H1 (cell line): Measurements from ENCODE around the gene TDRD9. TPM values are rescaled to one million over a fixed set of nuclear protein-coding genes. Genes with fewer than 3 reads are reported as not detected.

Source experiments
- BCL11A ChIP-seq, 2 experiments: IDR thresholded peaks; one replicate each; pipeline ENCODE4 v1.6.1; 2011; ENCODE audit warnings: low read depth in 2 of 2, low read length in 2 of 2, mild to moderate bottlenecking in 2 of 2
- HDAC2 ChIP-seq, 2 experiments: fragments of 300-600 bp in 1 of 2; sonication (generic) in 1 of 2; IDR thresholded peaks; 2 replicates each; pipeline ENCODE4 v1.6.1; 2011 to 2012; ENCODE audit warnings: low read depth in 2 of 2, low read length in 2 of 2, mild to moderate bottlenecking in 2 of 2, moderate library complexity in 2 of 2, borderline replicate concordance in 1 of 2, inconsistent platforms in 1 of 2
- JUN ChIP-seq: IDR thresholded peaks from 2 replicates; pipeline ENCODE4 v1.6.1; 2011; ENCODE audit warnings: low read depth, mild to moderate bottlenecking, improper control_type of control experiment, low read length
- NRF1 ChIP-seq: IDR thresholded peaks from 2 replicates; pipeline ENCODE4 v1.6.1; 2011; ENCODE audit warnings: mild to moderate bottlenecking, low read depth, low read length, improper control_type of control experiment
- RBBP5 ChIP-seq: IDR thresholded peaks from 2 replicates; pipeline ENCODE4 v1.7.1; 2012; ENCODE audit warnings: low read depth, mild to moderate bottlenecking, inconsistent platforms, low read length, moderate library complexity, borderline replicate concordance
- SIX5 ChIP-seq: IDR thresholded peaks from 2 replicates; pipeline ENCODE4 v1.6.1; 2011; ENCODE audit warnings: mild to moderate bottlenecking, low read depth, low read length
- polyA plus RNA-seq, 7 experiments: library from polyadenylated mRNA; depleted of rRNA in 3 of 7; stranded (reverse) in 5 of 7; unstranded in 2 of 7; fragments of >200 nt in 5 of 7; fragments of 200-250 nt in 2 of 7; gene quantifications; 1 replicate in 5 of 7; 2 replicates in 1 of 7; 4 replicates in 1 of 7; pipeline versions ENCODE4 v1.2.1 to v1.2.3, GENCODE V29; 2011 to 2013; ENCODE audit warnings: missing spikeins in 2 of 7, mixed read lengths in 2 of 7
- total RNA-seq: library from RNA; stranded (reverse); fragmentation: NEBNext Ultra II Directional; extraction: Animal tissue kit (Norgen Biotek cat#: 25700); gene quantifications from 2 replicates; pipeline ENCODE4 v1.2.1, GENCODE V29; 2021
- TF ChIP-seq, protein P1 (sequence below): fragments of 300-600 bp; sonication (generic); IDR thresholded peaks from 2 replicates; pipeline ENCODE4 v1.7.1; 2012; ENCODE audit warnings: low read length, moderate library complexity, mild to moderate bottlenecking, inconsistent platforms; ENCODE audit not compliant: insufficient replicate concordance

The TDRD9 gene
- total and polyA plus RNA-seq, 2 of the 8 experiments (the other 6 are each of a cell fraction or from before 2014, with no cell fraction given): not detected

DNA sequence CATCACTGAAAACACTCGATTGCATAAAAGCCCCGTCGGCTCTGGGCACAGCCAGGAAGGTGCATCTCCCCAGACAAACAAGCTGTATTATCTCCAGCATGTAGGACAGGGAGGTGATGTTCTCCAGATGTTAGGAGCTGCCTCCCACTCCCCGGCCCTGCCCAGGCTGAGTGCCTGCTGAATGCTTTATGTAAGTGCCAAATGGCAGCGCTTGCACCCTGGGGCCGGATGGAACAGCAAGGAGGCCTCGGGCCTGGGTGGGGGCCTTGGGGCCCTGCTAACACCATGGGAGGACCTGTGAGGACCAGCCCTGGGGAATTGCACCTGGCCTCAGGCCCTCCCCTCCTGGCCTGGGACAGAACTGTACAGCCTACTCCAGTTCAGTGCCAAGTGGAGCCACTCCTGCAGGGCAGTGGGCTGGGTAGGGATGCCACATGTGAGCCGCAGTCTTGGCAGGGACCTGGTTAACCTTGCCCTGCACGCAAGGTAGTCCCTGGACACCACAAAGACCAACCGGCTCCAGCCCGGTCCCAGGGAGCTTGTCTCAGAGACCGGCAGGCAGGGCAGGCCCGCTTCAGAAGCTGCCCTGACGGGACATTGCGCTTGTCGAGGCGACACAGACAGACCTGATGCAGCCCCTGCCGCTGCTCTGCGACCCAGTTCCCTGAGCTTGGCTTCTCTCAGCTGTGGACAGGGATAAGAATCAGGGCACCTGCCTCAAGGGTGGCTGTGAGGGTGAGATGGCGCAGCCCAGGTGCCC lies 45.6 kb upstream of the TDRD9 start (continued):
- TF ChIP-seq, protein P1, sequence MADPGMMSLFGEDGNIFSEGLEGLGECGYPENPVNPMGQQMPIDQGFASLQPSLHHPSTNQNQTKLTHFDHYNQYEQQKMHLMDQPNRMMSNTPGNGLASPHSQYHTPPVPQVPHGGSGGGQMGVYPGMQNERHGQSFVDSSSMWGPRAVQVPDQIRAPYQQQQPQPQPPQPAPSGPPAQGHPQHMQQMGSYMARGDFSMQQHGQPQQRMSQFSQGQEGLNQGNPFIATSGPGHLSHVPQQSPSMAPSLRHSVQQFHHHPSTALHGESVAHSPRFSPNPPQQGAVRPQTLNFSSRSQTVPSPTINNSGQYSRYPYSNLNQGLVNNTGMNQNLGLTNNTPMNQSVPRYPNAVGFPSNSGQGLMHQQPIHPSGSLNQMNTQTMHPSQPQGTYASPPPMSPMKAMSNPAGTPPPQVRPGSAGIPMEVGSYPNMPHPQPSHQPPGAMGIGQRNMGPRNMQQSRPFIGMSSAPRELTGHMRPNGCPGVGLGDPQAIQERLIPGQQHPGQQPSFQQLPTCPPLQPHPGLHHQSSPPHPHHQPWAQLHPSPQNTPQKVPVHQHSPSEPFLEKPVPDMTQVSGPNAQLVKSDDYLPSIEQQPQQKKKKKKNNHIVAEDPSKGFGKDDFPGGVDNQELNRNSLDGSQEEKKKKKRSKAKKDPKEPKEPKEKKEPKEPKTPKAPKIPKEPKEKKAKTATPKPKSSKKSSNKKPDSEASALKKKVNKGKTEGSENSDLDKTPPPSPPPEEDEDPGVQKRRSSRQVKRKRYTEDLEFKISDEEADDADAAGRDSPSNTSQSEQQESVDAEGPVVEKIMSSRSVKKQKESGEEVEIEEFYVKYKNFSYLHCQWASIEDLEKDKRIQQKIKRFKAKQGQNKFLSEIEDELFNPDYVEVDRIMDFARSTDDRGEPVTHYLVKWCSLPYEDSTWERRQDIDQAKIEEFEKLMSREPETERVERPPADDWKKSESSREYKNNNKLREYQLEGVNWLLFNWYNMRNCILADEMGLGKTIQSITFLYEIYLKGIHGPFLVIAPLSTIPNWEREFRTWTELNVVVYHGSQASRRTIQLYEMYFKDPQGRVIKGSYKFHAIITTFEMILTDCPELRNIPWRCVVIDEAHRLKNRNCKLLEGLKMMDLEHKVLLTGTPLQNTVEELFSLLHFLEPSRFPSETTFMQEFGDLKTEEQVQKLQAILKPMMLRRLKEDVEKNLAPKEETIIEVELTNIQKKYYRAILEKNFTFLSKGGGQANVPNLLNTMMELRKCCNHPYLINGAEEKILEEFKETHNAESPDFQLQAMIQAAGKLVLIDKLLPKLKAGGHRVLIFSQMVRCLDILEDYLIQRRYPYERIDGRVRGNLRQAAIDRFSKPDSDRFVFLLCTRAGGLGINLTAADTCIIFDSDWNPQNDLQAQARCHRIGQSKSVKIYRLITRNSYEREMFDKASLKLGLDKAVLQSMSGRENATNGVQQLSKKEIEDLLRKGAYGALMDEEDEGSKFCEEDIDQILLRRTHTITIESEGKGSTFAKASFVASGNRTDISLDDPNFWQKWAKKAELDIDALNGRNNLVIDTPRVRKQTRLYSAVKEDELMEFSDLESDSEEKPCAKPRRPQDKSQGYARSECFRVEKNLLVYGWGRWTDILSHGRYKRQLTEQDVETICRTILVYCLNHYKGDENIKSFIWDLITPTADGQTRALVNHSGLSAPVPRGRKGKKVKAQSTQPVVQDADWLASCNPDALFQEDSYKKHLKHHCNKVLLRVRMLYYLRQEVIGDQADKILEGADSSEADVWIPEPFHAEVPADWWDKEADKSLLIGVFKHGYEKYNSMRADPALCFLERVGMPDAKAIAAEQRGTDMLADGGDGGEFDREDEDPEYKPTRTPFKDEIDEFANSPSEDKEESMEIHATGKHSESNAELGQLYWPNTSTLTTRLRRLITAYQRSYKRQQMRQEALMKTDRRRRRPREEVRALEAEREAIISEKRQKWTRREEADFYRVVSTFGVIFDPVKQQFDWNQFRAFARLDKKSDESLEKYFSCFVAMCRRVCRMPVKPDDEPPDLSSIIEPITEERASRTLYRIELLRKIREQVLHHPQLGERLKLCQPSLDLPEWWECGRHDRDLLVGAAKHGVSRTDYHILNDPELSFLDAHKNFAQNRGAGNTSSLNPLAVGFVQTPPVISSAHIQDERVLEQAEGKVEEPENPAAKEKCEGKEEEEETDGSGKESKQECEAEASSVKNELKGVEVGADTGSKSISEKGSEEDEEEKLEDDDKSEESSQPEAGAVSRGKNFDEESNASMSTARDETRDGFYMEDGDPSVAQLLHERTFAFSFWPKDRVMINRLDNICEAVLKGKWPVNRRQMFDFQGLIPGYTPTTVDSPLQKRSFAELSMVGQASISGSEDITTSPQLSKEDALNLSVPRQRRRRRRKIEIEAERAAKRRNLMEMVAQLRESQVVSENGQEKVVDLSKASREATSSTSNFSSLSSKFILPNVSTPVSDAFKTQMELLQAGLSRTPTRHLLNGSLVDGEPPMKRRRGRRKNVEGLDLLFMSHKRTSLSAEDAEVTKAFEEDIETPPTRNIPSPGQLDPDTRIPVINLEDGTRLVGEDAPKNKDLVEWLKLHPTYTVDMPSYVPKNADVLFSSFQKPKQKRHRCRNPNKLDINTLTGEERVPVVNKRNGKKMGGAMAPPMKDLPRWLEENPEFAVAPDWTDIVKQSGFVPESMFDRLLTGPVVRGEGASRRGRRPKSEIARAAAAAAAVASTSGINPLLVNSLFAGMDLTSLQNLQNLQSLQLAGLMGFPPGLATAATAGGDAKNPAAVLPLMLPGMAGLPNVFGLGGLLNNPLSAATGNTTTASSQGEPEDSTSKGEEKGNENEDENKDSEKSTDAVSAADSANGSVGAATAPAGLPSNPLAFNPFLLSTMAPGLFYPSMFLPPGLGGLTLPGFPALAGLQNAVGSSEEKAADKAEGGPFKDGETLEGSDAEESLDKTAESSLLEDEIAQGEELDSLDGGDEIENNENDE: no peak
- TF ChIP-seq HDAC2 (IDR thresholded peaks at IDR 0.05; ENCODE audit: borderline replicate concordance in 1 of 2, low read depth in 2 of 2, low read length in 2 of 2) (no peak), NRF1 (no peak), BCL11A (IDR thresholded peaks at IDR 0.05; ENCODE audit: low read depth in 2 of 2, low read length in 2 of 2) (no peak), JUN (no peak), RBBP5 (no peak), SIX5 (no peak)
